OCI-LY7 (cell line): ENCODE results near the gene PLD1.

ENCODE experiments used
- EZH2phosphoT487 ChIP-seq: fragments of 200-600 bp; sonication (generic); IDR thresholded peaks from 2 replicates; pipeline ENCODE4 v1.6.1; 2018; ENCODE audit warnings: low read depth, borderline replicate concordance, mild to moderate bottlenecking, mixed run types, antibody characterized with exemption, low read length, moderate library complexity, mixed read lengths
- TF ChIP-seq, protein P1 (sequence below): fragments of 200-600 bp; sonication (generic); conservative IDR thresholded peaks from 2 replicates; pipeline ENCODE4 v1.5.1; 2014; ENCODE audit warnings: mild to moderate bottlenecking, antibody characterized with exemption, low read length, moderate library complexity, mixed read lengths

DNA sequence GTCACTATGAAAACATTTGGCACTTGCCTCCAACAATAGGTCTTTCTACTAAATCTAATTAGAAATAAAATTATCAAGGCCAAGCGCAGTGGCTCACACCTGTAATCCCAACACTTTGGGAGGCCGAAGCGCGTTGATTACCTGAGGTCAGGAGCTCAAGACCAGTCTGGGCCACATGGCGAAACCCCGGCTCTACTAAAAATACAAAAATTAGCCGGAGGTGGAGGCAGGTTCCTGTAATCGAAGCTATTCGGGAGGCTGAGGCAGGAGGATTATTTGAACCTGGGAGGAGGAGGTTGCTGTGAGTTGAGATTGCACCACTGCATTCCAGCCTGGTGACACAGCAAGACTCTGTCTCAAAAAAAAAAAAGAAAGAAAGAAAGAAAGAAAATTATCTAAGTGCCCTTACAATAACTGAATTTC, 1.6 kb upstream of the PLD1 start:
- TF ChIP-seq, protein P1, sequence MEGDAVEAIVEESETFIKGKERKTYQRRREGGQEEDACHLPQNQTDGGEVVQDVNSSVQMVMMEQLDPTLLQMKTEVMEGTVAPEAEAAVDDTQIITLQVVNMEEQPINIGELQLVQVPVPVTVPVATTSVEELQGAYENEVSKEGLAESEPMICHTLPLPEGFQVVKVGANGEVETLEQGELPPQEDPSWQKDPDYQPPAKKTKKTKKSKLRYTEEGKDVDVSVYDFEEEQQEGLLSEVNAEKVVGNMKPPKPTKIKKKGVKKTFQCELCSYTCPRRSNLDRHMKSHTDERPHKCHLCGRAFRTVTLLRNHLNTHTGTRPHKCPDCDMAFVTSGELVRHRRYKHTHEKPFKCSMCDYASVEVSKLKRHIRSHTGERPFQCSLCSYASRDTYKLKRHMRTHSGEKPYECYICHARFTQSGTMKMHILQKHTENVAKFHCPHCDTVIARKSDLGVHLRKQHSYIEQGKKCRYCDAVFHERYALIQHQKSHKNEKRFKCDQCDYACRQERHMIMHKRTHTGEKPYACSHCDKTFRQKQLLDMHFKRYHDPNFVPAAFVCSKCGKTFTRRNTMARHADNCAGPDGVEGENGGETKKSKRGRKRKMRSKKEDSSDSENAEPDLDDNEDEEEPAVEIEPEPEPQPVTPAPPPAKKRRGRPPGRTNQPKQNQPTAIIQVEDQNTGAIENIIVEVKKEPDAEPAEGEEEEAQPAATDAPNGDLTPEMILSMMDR: no peak
- no peak for TF ChIP-seq EZH2phosphoT487
